ENCODE results near the gene SLF2. TPM values are rescaled to one million over a fixed set of nuclear protein-coding genes. Genes with fewer than 3 reads are reported as not detected.

SLF2 gene
- total RNA-seq, 1 experiment from 2014 or later = 23.1 TPM

DNA sequence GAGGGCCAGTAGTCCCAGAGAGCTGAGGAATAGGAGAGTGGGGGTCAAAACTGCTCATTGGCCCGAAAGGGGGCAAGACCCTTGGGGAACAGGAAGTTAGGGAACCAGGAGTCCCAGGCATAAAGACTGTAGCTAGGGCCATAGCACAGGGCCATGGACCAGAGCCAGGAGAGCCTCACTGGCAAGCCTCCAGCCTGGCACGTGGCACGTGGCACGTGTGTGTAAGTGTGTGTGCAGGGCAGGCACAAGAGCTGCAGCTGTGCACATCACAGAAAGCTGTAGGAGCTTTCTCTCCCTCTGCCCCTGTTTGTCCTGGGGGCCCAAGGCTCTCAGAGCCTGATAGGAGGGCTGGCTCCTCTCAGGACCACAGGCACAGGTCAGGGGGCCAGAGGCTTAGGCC lies 47.8 kb upstream of the SLF2 start:
- Mint-ChIP-seq H3K4me1 (peaks cover 15 to 20% of the 10 kb centered on the region in 2 experiments), H3K9me3 (no peaks in the 10 kb centered on the region), H3K27ac (no peak overlapping the region), H3K27me3 (ENCODE audit: low read depth) (peaks cover 97% of the 10 kb centered on the region), H3K36me3 (ENCODE audit: insufficient read depth in 1 of 3, low read depth in 3 of 3) (no peaks in the 10 kb centered on the region), H3K4me3 (no peak overlapping the region)
- H3K9me3 ChIP-seq (ENCODE audit: control insufficient read depth, low read depth, low read length) = no peaks in the 10 kb centered on the region
- H2AFZ ChIP-seq (ENCODE audit: low read length) = no peak overlapping the region
- H2BK120ac ChIP-seq (ENCODE audit: low read depth, low read length, poor library complexity, severe bottlenecking) = no peak overlapping the region
- no peaks in the 10 kb centered on the region for H3K4me1 ChIP-seq (ENCODE audit: insufficient read depth, low read length)
- H2BK5ac ChIP-seq (ENCODE audit: insufficient read length, low read length) = no peak overlapping the region
- H3T11ph ChIP-seq (ENCODE audit: low read length) = no peak overlapping the region
- H2BK12ac ChIP-seq (ENCODE audit: insufficient read length, low read depth, low read length) = no peak overlapping the region
- no peaks in the 10 kb centered on the region for H4K20me1 ChIP-seq (ENCODE audit: control insufficient read depth, insufficient read depth, insufficient read length)
- no peaks in the 10 kb centered on the region for H3K79me2 ChIP-seq (ENCODE audit: insufficient read depth, low read length)
- no peak overlapping the region for H3K56ac ChIP-seq (ENCODE audit: insufficient read length, low read depth, low read length)
- no CpG with 5 or more reads among the region's 4 CpGs for WGBS (ENCODE audit: extremely low coverage, insufficient read length, low lambda C conversion rate)
- no peak overlapping the region for H3K18ac ChIP-seq (ENCODE audit: insufficient read length, low read depth, low read length)
- H3K4me2 ChIP-seq (ENCODE audit: insufficient read depth, insufficient read length, low read length) = no peak overlapping the region
- no peak overlapping the region for H3K14ac ChIP-seq (ENCODE audit: insufficient read depth, low read length)
- TF ChIP-seq, protein P1, sequence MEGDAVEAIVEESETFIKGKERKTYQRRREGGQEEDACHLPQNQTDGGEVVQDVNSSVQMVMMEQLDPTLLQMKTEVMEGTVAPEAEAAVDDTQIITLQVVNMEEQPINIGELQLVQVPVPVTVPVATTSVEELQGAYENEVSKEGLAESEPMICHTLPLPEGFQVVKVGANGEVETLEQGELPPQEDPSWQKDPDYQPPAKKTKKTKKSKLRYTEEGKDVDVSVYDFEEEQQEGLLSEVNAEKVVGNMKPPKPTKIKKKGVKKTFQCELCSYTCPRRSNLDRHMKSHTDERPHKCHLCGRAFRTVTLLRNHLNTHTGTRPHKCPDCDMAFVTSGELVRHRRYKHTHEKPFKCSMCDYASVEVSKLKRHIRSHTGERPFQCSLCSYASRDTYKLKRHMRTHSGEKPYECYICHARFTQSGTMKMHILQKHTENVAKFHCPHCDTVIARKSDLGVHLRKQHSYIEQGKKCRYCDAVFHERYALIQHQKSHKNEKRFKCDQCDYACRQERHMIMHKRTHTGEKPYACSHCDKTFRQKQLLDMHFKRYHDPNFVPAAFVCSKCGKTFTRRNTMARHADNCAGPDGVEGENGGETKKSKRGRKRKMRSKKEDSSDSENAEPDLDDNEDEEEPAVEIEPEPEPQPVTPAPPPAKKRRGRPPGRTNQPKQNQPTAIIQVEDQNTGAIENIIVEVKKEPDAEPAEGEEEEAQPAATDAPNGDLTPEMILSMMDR (conservative IDR thresholded peaks at IDR 0.05) = no peak
- no peak overlapping the region for H2BK15ac ChIP-seq (ENCODE audit: low read depth, low read length)
- DNase-seq = no peak
- no peak overlapping the region for H4K91ac ChIP-seq (ENCODE audit: insufficient read length, low read depth, low read length)
- H3K27ac ChIP-seq (ENCODE audit: insufficient read length, low read depth, low read length) = no peak overlapping the region
- no peak overlapping the region for H3K23ac ChIP-seq (ENCODE audit: insufficient read length, low read depth, low read length)
- no peak overlapping the region for H3K4ac ChIP-seq (ENCODE audit: low read depth, low read length)
- H4K5ac ChIP-seq (ENCODE audit: insufficient read length, low read depth, low read length) = no peak overlapping the region
- H3K79me1 ChIP-seq (ENCODE audit: insufficient read depth, low read depth, low read length, poor library complexity, severe bottlenecking) = no peaks in the 10 kb centered on the region
- H2BK20ac ChIP-seq (ENCODE audit: low read depth, low read length, poor library complexity, severe bottlenecking) = no peak overlapping the region
- no peak overlapping the region for H4K8ac ChIP-seq (replicated peaks; ENCODE audit: insufficient read length, low read depth, low read length)
- H3K9ac ChIP-seq (ENCODE audit: extremely low read depth, insufficient read length, low read length) = no peak overlapping the region
- H3K23me2 ChIP-seq (ENCODE audit: insufficient read length, low read depth, low read length, poor library complexity, severe bottlenecking) = no peaks in the 10 kb centered on the region
- H3K27me3 ChIP-seq (ENCODE audit: insufficient read depth, low read length) = peaks cover 11% of the 10 kb centered on the region; the same call in 1 of the 2 replicates
- H2AK5ac ChIP-seq (ENCODE audit: insufficient read length, low read length) = no peak overlapping the region

Measured in H9 (cell line).